ENCODE measurements around the gene FBXO34. TPM values are rescaled to one million over a fixed set of nuclear protein-coding genes. Genes with fewer than 3 reads are reported as not detected.

Gene FBXO34
- total RNA-seq, 1 experiment from 2014 or later = 13.9 TPM

DNA sequence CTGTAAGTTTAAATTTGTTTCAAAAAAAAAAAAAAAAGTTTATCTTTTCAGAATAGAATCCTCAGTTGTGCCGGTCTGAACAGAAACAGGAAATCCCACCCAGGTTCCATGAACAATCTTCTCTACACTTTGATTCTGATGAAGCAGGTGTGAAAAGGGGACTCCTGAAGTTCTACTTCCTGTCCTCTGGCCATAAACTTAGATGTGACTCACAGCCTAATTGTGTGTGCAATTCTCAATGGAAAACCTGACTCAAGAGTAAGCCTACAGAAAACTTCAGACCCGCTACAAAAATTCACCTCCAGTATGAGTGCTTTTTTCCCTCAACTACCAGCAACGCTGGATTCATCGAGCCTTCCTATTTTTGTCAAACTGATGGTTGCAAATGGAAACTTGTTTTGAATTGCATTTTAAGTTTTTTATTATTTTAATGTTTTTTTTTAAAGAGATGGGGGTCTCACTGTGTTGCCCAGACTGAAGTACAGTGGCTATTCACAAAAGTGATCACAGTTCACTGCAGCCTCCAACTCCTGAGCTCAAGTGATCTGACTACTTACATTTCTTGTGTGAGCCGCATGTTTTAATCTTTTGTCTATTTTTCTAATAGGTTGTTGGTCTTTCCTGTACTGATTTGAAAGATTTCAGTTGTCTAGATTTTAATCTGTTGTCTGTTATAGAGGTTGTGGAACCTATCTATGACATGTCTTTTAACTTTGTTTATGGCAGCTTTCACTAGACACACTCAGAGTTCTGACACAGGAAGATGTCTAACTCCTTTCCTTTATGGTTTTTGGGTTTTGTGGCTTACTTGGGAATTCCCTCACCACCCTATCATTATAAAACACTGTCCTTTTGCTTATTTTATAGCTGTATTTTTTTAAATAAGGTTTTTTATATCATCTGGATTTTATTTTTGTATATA, 102.8 kb downstream of the FBXO34 start:
- TF ChIP-seq, protein P1, sequence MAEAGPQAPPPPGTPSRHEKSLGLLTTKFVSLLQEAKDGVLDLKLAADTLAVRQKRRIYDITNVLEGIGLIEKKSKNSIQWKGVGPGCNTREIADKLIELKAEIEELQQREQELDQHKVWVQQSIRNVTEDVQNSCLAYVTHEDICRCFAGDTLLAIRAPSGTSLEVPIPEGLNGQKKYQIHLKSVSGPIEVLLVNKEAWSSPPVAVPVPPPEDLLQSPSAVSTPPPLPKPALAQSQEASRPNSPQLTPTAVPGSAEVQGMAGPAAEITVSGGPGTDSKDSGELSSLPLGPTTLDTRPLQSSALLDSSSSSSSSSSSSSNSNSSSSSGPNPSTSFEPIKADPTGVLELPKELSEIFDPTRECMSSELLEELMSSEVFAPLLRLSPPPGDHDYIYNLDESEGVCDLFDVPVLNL (CRISPR knock-in tag; IDR thresholded peaks at IDR 0.05; ENCODE audit: borderline replicate concordance, low read depth) = no peak
- TF ChIP-seq NFATC4 (CRISPR knock-in tag; IDR thresholded peaks at IDR 0.05) (no peak), ZNF121 (CRISPR knock-in tag; IDR thresholded peaks at IDR 0.05) (no peak), CBFB (CRISPR knock-in tag; IDR thresholded peaks at IDR 0.05; ENCODE audit: low read depth) (no peak), CREB1 (CRISPR knock-in tag; IDR thresholded peaks at IDR 0.05) (no peak), GABPB1 (CRISPR knock-in tag; IDR thresholded peaks at IDR 0.05) (no peak), ZNF416 (CRISPR knock-in tag; IDR thresholded peaks at IDR 0.05) (no peak), CTCF (IDR thresholded peaks at IDR 0.05) (no peak), SP1 (CRISPR knock-in tag; conservative IDR thresholded peaks at IDR 0.05) (no peak), TCF7 (CRISPR knock-in tag; IDR thresholded peaks at IDR 0.05; ENCODE audit: low read depth) (no peak)
- TF ChIP-seq, protein P2, sequence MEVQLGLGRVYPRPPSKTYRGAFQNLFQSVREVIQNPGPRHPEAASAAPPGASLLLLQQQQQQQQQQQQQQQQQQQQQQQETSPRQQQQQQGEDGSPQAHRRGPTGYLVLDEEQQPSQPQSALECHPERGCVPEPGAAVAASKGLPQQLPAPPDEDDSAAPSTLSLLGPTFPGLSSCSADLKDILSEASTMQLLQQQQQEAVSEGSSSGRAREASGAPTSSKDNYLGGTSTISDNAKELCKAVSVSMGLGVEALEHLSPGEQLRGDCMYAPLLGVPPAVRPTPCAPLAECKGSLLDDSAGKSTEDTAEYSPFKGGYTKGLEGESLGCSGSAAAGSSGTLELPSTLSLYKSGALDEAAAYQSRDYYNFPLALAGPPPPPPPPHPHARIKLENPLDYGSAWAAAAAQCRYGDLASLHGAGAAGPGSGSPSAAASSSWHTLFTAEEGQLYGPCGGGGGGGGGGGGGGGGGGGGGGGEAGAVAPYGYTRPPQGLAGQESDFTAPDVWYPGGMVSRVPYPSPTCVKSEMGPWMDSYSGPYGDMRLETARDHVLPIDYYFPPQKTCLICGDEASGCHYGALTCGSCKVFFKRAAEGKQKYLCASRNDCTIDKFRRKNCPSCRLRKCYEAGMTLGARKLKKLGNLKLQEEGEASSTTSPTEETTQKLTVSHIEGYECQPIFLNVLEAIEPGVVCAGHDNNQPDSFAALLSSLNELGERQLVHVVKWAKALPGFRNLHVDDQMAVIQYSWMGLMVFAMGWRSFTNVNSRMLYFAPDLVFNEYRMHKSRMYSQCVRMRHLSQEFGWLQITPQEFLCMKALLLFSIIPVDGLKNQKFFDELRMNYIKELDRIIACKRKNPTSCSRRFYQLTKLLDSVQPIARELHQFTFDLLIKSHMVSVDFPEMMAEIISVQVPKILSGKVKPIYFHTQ (CRISPR knock-in tag; IDR thresholded peaks at IDR 0.05) = no peak
- Mint-ChIP-seq H3K27ac (no peak overlapping the region), H3K27me3 (ENCODE audit: low read depth) (no peaks in the 10 kb centered on the region), H3K9me3 (no peaks in the 10 kb centered on the region), H3K4me1 (no peaks in the 10 kb centered on the region), H3K36me3 (peaks cover 27% of the 10 kb centered on the region), H3K4me3 (no peak overlapping the region)
- no peak for DNase-seq (ENCODE audit: low spot score)
- ChIA-PET POLR2A (no interaction called here), CTCF (interaction anchor here (1.3 kb wide), 1 partner anchor 20 kb away, joined by 3 read pairs; no protein-coding TSS in a partner anchor)
- ATAC-seq = no peak

DNA sequence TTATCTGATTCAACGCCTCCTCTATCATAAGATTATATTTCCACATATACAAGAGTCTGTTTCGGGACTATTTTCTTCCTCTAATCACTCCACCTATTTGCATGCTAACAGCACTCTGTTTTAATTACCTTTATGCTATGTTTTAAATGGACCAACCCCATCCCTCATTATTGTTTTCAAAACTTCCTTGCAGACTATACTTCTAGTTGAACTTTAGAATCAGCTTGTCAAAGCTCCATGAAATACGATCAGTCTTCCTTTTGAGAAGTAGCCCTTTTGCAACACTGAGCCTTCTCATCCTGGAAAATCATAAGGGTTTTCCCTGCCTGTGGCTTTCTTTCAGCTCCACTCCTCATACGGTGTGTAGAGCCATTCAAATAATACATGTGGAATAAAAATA, 103.5 kb downstream of the FBXO34 start:
- ATAC-seq = no peak
- H3K4me1 Mint-ChIP-seq = no peaks in the 10 kb centered on the region
- no peaks in the 10 kb centered on the region for H3K27me3 Mint-ChIP-seq (ENCODE audit: low read depth)
- no peaks in the 10 kb centered on the region for H3K9me3 Mint-ChIP-seq
- peaks cover 20% of the 10 kb centered on the region for H3K36me3 Mint-ChIP-seq
- H3K27ac Mint-ChIP-seq = no peak overlapping the region
- ChIA-PET POLR2A (no interaction called here), CTCF (interaction anchor here (1.3 kb wide), 1 partner anchor 20 kb away, joined by 3 read pairs; no protein-coding TSS in a partner anchor)
- no peak overlapping the region for H3K4me3 Mint-ChIP-seq
- no peak for DNase-seq (ENCODE audit: low spot score)
- no peak for TF ChIP-seq NFE2L1 (CRISPR knock-in tag; IDR thresholded peaks at IDR 0.05)
- TF ChIP-seq ZNF219 (CRISPR knock-in tag; IDR thresholded peaks at IDR 0.05; ENCODE audit: borderline replicate concordance) = no peak
- TF ChIP-seq, protein P3, sequence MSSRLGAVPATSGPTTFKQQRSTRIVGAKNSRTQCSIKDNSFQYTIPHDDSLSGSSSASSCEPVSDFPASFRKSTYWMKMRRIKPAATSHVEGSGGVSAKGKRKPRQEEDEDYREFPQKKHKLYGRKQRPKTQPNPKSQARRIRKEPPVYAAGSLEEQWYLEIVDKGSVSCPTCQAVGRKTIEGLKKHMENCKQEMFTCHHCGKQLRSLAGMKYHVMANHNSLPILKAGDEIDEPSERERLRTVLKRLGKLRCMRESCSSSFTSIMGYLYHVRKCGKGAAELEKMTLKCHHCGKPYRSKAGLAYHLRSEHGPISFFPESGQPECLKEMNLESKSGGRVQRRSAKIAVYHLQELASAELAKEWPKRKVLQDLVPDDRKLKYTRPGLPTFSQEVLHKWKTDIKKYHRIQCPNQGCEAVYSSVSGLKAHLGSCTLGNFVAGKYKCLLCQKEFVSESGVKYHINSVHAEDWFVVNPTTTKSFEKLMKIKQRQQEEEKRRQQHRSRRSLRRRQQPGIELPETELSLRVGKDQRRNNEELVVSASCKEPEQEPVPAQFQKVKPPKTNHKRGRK (CRISPR knock-in tag; IDR thresholded peaks at IDR 0.05; ENCODE audit: borderline replicate concordance) = no peak
- TF ChIP-seq, protein P4, sequence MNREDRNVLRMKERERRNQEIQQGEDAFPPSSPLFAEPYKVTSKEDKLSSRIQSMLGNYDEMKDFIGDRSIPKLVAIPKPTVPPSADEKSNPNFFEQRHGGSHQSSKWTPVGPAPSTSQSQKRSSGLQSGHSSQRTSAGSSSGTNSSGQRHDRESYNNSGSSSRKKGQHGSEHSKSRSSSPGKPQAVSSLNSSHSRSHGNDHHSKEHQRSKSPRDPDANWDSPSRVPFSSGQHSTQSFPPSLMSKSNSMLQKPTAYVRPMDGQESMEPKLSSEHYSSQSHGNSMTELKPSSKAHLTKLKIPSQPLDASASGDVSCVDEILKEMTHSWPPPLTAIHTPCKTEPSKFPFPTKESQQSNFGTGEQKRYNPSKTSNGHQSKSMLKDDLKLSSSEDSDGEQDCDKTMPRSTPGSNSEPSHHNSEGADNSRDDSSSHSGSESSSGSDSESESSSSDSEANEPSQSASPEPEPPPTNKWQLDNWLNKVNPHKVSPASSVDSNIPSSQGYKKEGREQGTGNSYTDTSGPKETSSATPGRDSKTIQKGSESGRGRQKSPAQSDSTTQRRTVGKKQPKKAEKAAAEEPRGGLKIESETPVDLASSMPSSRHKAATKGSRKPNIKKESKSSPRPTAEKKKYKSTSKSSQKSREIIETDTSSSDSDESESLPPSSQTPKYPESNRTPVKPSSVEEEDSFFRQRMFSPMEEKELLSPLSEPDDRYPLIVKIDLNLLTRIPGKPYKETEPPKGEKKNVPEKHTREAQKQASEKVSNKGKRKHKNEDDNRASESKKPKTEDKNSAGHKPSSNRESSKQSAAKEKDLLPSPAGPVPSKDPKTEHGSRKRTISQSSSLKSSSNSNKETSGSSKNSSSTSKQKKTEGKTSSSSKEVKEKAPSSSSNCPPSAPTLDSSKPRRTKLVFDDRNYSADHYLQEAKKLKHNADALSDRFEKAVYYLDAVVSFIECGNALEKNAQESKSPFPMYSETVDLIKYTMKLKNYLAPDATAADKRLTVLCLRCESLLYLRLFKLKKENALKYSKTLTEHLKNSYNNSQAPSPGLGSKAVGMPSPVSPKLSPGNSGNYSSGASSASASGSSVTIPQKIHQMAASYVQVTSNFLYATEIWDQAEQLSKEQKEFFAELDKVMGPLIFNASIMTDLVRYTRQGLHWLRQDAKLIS (CRISPR knock-in tag; IDR thresholded peaks at IDR 0.05; ENCODE audit: borderline replicate concordance) = no peak
- TF ChIP-seq, protein P5, sequence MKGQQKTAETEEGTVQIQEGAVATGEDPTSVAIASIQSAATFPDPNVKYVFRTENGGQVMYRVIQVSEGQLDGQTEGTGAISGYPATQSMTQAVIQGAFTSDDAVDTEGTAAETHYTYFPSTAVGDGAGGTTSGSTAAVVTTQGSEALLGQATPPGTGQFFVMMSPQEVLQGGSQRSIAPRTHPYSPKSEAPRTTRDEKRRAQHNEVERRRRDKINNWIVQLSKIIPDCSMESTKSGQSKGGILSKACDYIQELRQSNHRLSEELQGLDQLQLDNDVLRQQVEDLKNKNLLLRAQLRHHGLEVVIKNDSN (CRISPR knock-in tag; IDR thresholded peaks at IDR 0.05) = no peak
- no peak for TF ChIP-seq JUN (CRISPR knock-in tag; IDR thresholded peaks at IDR 0.05)
- no peak for TF ChIP-seq ZNF416 (CRISPR knock-in tag; IDR thresholded peaks at IDR 0.05)
- TF ChIP-seq SOX15 (CRISPR knock-in tag; IDR thresholded peaks at IDR 0.05) = no peak
- TF ChIP-seq FOXK1 (CRISPR knock-in tag; IDR thresholded peaks at IDR 0.05) = no peak
- no peak for TF ChIP-seq NR2C2 (CRISPR knock-in tag; IDR thresholded peaks at IDR 0.05)
- no peak for TF ChIP-seq EMX1 (CRISPR knock-in tag; IDR thresholded peaks at IDR 0.05)
- TF ChIP-seq PRRX2 (CRISPR knock-in tag; IDR thresholded peaks at IDR 0.05) = no peak
